B cell (primary cell): ENCODE results near the gene ETV6. TPM values are rescaled to one million over a fixed set of nuclear protein-coding genes. Genes with fewer than 3 reads are reported as not detected.

Experiments
- ATAC-seq: fragments of 200-7000 bp; cut with Tn5 transposase; one replicate; pipeline ENCODE4 v1.10.0; 2021; ENCODE audit warnings: low read depth, mild to moderate bottlenecking, moderate number of reproducible peaks, moderate library complexity
- CTCF ChIA-PET: fragments of 350-600 bp; sonication (Branson Sonifier 250); formaldehyde crosslinking; loops from one replicate; lab custom pipeline; 2021; ENCODE audit warnings: antibody characterized with exemption, inconsistent platforms; lab: Charles Lee
- POLR2A ChIA-PET: fragments of 350-600 bp; sonication (Branson Sonifier 250); formaldehyde crosslinking; loops from one replicate; lab custom pipeline; 2021; ENCODE audit warnings: antibody characterized with exemption; lab: Charles Lee
- DNase-seq: peaks from one replicate; pipeline ENCODE4 v3.0.0; 2013
- H2AFZ ChIP-seq: 2 replicates; pipeline ENCODE4 v1.6.1; 2012; ENCODE audit warnings: mild to moderate bottlenecking, low read depth, low read length; ENCODE audit not compliant: insufficient read depth, poor library complexity, severe bottlenecking
- H3K27ac ChIP-seq, 2 donors: 1 replicate in 1 of 2; 2 replicates in 1 of 2; pipeline ENCODE4 v1.5.1; 2012 to 2013; ENCODE audit warnings: low read length in 2 of 2, mild to moderate bottlenecking in 2 of 2, moderate library complexity in 1 of 2
- H3K27me3 ChIP-seq, 4 experiments: fragments of 200-600 bp in 1 of 4; sonication (generic) in 1 of 4; replicated peaks in 1 of 4; 1 replicate in 2 of 4; 2 replicates in 2 of 4; pipeline versions ENCODE4 v1.6.1 to v1.7.0; 2013 to 2016; ENCODE audit warnings: low read length in 3 of 4, mild to moderate bottlenecking in 2 of 4, mixed read lengths in 1 of 4, moderate library complexity in 1 of 4; ENCODE audit not compliant: insufficient read depth in 4 of 4, control insufficient read depth in 3 of 4; ENCODE audit errors: control extremely low read depth in 1 of 4
- H3K36me3 ChIP-seq, 2 experiments: replicated peaks in 1 of 2; 1 replicate in 1 of 2; 2 replicates in 1 of 2; pipeline versions ENCODE4 v1.6.1 to v1.7.1; 2013; ENCODE audit warnings: low read length in 1 of 2; ENCODE audit not compliant: insufficient read depth in 2 of 2, control insufficient read depth in 1 of 2; ENCODE audit errors: control extremely low read depth in 1 of 2, extremely low read depth in 1 of 2
- H3K4me1 ChIP-seq, 2 donors: fragments of 200-600 bp in 1 of 2; sonication (generic) in 1 of 2; 1 replicate in 1 of 2; 2 replicates in 1 of 2; pipeline versions ENCODE4 v1.5.1 to v1.6.1; 2013 to 2017; ENCODE audit warnings: low read length in 2 of 2; ENCODE audit not compliant: control insufficient read depth in 2 of 2, insufficient read depth in 2 of 2
- H3K4me2 ChIP-seq: replicated peaks from 2 replicates; pipeline ENCODE3; 2012; ENCODE audit warnings: mild to moderate bottlenecking, low read depth, low read length; ENCODE audit not compliant: poor library complexity, severe bottlenecking
- H3K4me3 ChIP-seq, 5 experiments: fragments of 200-600 bp in 1 of 5; sonication (generic) in 1 of 5; 1 replicate in 3 of 5; 2 replicates in 2 of 5; pipeline versions ENCODE4 v1.5.1 to v1.7.0; 2011 to 2016; ENCODE audit warnings: low read length in 4 of 5, mild to moderate bottlenecking in 4 of 5, low read depth in 2 of 5, control low read depth in 1 of 5, moderate library complexity in 1 of 5; ENCODE audit not compliant: insufficient read depth in 1 of 5; ENCODE audit errors: control extremely low read depth in 1 of 5, extremely low read depth in 1 of 5
- H3K79me2 ChIP-seq: fragments of 200-600 bp; sonication (generic); one replicate; pipeline ENCODE4 v1.6.0; 2016; ENCODE audit warnings: low read length; ENCODE audit not compliant: control insufficient read depth, insufficient read depth
- H3K9ac ChIP-seq: fragments of 200-600 bp; sonication (generic); 2 replicates; pipeline ENCODE4 v1.6.1; 2017; ENCODE audit warnings: mild to moderate bottlenecking, low read length, moderate library complexity
- H3K9me3 ChIP-seq, 3 donors: one replicate each; pipeline versions ENCODE4 v1.6.1 to v1.7.1; 2013; ENCODE audit warnings: low read length in 2 of 3; ENCODE audit not compliant: control insufficient read depth in 2 of 3, insufficient read depth in 1 of 3; ENCODE audit errors: control extremely low read depth in 1 of 3
- H4K20me1 ChIP-seq: 2 replicates; pipeline ENCODE4 v1.6.0; 2012; ENCODE audit warnings: mild to moderate bottlenecking, low read length; ENCODE audit not compliant: insufficient read depth, control insufficient read depth, poor library complexity, severe bottlenecking
- H3K27ac Mint-ChIP-seq: one replicate; pipeline ENCODE4 v1.8.0; 2021; ENCODE audit warnings: mixed read lengths
- H3K27me3 Mint-ChIP-seq: one replicate; pipeline ENCODE4 v1.8.0; 2021; ENCODE audit warnings: mixed read lengths
- H3K4me1 Mint-ChIP-seq: one replicate; pipeline ENCODE4 v1.8.0; 2021; ENCODE audit warnings: mixed read lengths
- H3K4me3 Mint-ChIP-seq: one replicate; pipeline ENCODE4 v1.8.0; 2021; ENCODE audit warnings: mixed read lengths
- H3K9me3 Mint-ChIP-seq: one replicate; pipeline ENCODE4 v1.8.0; 2022; ENCODE audit warnings: mixed read lengths; ENCODE audit not compliant: insufficient read depth
- CTCF ChIP-seq: fragments of 200-600 bp; IDR thresholded peaks from one replicate; pipeline ENCODE4 v1.8.0; 2022; ENCODE audit warnings: antibody characterized with exemption, mild to moderate bottlenecking
- EZH2 ChIP-seq: IDR thresholded peaks from 2 replicates; pipeline ENCODE4 v1.6.1; 2012; ENCODE audit warnings: borderline replicate concordance, low read depth, mild to moderate bottlenecking, moderate library complexity, low read length; ENCODE audit not compliant: insufficient read depth, poor library complexity, severe bottlenecking
- WGBS: methylation state at CpG from one replicate; pipeline ENCODE4 v1.1.5; 2013; ENCODE audit warnings: missing lambda C conversion rate; ENCODE audit not compliant: insufficient coverage; 5-methylcytosine and 5-hydroxymethylcytosine counted together
- intact Hi-C: fragments of 100-400 bp; cut with micrococcal nuclease; formaldehyde crosslinking; loops from one replicate; pipeline ENCODE4 v1.10.0; 2022
- polyA plus RNA-seq: library from polyadenylated mRNA; depleted of rRNA; stranded (reverse); fragments of >200 nt; gene quantifications from 2 replicates; pipeline ENCODE4 v1.2.3, GENCODE V29; 2012
- total RNA-seq, 2 donors: library from RNA; stranded (reverse); fragments of 120-200 nt in 1 of 2; gene quantifications; 1 replicate in 1 of 2; 2 replicates in 1 of 2; pipeline versions ENCODE4 v1.2.3 to v1.2.4, GENCODE V29; 2013 to 2022

The ETV6 gene
- total and polyA plus RNA-seq, 2 donors (not counting 1 experiment from before 2014, with no cell fraction given) = 17.4 to 123 TPM

- ChIA-PET CTCF (no interaction called here), POLR2A (no interaction called here)
- Histone ChIP-seq H4K20me1 (peaks cover 85% of the 10 kb centered on the region), H3K9ac (no peak overlapping the region), H3K9me3 (no peaks in the 10 kb centered on the region), H3K4me3 (no peak overlapping the region), H3K27me3 (no peaks in the 10 kb centered on the region), H3K4me2 (no peak overlapping the region), H3K4me1 (peaks cover 27 to 29% of the 10 kb centered on the region in 2 donors), H3K36me3 (peaks cover 0 to 15% of the 10 kb centered on the region in 2 experiments), H3K27ac (no peak overlapping the region), H3K79me2 (peaks cover 100% of the 10 kb centered on the region), H2AFZ (no peak overlapping the region)
- H3K27ac Mint-ChIP-seq = no peak overlapping the region
- H3K4me1 Mint-ChIP-seq = peaks cover 81% of the 10 kb centered on the region
- intact Hi-C loops = no loop called here
- no peak for TF ChIP-seq CTCF
- no peak for TF ChIP-seq EZH2
- H3K9me3 Mint-ChIP-seq = no peaks in the 10 kb centered on the region
- 100% methylated on average over 3 of the region's 3 CpGs for WGBS
- H3K4me3 Mint-ChIP-seq = no peak overlapping the region
- ATAC-seq (no peak), DNase-seq (no peak)
- no peaks in the 10 kb centered on the region for H3K27me3 Mint-ChIP-seq
These were observed 12.9 kb downstream of the ETV6 start for GRCh38 chr12:11662369-11662768.

- peaks cover 100% of the 10 kb centered on the region for H3K79me2 ChIP-seq
These were observed 13.7 kb downstream of the ETV6 start for GRCh38 chr12:11663130-11663529.

More at GRCh38 chr12:11663130-11663529, 13.7 kb downstream of the ETV6 start:
- intact Hi-C loops = no loop called here
- DNase-seq (no peak), ATAC-seq (no peak)
- Histone ChIP-seq H3K4me3 (no peak overlapping the region), H3K27ac (no peak overlapping the region), H2AFZ (no peak overlapping the region), H3K9ac (no peak overlapping the region), H3K4me1 (peaks cover 29 to 33% of the 10 kb centered on the region in 2 donors), H4K20me1 (peaks cover 85% of the 10 kb centered on the region), H3K4me2 (no peak overlapping the region), H3K27me3 (no peaks in the 10 kb centered on the region), H3K36me3 (peaks cover 0 to 15% of the 10 kb centered on the region in 2 experiments), H3K9me3 (peaks cover 0 to 3% (median 0%) of the 10 kb centered on the region in 3 donors)
- Mint-ChIP-seq H3K9me3 (no peaks in the 10 kb centered on the region), H3K4me3 (no peak overlapping the region), H3K27me3 (no peaks in the 10 kb centered on the region), H3K4me1 (peaks cover 77% of the 10 kb centered on the region), H3K27ac (no peak overlapping the region)
- 96% methylated on average over 6 of the region's 7 CpGs for WGBS
- ChIA-PET POLR2A (no interaction called here), CTCF (no interaction called here)
- no peak for TF ChIP-seq EZH2
- TF ChIP-seq CTCF = no peak
